Measurements from ENCODE around the gene NUP98.

Gene NUP98

GRCh38 chr11:3723014-3723708, 74.2 kb downstream of the NUP98 start:
- no peak for DNase-seq

DNA sequence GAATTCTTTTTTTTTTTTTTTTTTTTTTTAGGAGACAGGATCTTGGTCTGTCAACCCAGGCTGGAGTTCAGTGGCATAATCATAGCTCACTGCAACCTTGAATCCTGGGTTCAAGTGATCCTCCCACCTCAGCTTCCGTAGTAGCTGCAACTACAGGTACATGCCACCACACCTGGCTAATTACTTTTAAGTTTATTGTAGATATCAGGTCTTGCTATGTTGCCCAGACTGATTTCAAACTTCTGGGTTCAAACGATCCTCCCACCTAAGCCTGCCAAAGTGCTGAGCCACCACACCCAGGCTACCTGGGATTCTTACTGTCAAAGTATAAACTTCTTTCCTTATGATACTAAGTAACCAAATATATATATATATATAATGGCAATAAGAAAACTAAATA, 75.3 kb downstream of the NUP98 start:
- DNase-seq = no peak

DNA sequence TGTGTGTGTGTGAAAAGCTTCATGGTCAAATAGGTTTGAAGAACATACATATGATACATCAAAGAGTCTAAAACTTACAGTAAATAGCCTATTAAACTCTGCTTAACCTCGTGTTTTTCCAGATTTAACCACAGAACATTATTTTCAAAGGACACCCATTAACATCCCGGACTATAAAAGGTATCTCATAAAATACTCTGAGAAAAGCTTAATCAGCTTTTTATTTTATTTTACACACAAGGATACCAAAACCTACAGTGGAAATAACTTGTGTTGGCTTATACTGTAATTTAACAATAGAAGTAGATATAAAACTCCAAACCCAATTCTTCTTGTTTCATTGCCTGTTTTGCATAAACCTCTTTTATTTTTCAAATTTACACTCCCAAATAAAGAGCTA, 76.4 kb downstream of the NUP98 start:
- DNase-seq = no peak

DNA sequence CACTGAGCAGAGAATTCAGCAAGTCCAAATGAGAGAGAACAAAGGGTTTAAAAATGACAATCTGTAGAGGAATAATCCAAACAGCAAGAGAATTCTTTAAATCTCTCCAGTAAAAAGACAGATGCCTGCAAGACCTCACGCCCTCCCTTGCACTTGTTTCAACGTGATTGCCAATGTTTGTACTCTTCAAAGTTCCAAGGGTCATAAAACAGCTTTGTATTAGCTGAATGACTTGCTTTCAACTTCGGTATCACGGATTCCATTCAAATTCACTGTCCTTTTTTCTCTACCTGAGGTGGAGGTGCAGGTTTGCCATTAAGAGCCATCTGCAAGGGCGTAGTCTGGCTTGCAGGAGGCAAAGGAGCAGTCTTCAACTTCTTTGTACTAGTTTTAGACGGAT, 85.1 kb downstream of the NUP98 start:
- no peak for DNase-seq

DNA sequence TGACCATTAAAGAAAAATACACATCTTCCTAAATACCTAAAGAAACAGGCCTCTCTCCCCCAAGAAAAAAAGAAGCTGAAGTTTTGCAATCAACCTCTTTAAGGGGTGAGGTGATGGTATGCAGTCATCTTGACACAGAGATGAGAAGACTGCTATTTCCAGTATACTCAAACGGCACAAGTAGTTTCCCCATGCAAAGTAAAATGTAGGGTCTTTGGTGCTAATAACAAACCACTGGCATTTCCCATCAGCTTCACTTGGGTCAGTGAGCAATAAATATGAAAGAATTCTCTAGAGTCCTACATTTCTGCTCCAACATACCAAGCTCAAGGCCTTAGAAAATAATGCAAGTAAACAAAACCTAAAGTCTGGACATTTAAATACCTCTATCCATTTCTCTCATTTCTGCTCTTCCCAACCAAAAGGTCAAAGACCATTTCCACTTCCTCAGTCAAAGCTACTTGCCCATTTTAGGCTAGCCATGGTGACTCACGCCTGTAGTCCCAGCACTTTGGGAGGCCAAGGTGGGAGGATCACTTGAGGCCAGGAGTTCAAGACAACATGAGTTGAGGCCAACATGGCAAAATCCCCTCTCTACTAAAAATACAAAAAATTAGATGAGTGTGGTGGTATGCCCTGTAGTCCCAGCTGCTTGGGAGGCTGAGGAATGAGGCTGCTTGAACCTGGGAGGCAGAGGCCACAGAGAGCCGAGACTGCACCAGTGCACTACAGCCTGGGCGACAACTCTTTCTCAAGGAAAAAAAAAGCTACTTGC, 86.7 kb downstream of the NUP98 start:
- DNase-seq = no peak

DNA sequence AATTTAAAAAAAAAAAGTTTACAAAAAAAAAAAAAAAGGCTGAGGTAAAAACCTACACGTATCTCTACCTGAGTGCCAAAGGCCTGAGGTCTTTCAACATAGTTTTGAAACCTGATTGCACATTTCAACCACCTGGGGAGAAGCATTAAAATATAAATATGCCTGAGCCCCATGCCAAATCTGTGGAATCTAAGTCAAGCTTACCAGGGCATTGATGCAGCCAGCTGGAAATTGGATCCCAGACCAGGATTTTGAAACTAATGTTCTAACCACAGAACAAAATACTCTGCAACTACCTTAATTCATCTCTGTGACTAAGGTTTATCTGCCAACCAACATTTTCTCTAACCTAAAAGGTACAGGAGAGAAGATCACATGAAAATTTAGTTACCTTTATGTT, 87.4 kb downstream of the NUP98 start:
- no peak for DNase-seq

DNA sequence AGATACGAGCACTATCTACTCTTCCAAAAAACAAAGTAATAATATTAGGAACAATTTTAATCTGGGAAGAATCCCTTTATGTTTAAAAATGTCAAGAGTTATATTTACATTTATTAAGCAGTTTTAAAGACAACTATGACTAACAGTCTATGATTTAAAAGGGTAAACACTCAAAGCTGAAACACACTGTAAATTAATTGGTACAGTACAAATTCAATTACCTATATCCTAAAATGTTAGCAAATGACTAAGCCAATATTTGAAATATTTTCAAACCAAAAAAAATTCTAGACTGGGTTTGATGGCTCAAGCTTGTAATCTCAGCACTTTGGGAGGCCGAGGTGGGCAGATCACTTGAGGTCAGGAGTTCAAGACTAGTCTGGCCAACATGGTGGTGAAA, 90.2 kb downstream of the NUP98 start:
- no peak for DNase-seq

GRCh38 chr11:3703383-3703782, 94.0 kb downstream of the NUP98 start:
- no peak for DNase-seq

GRCh38 chr11:3700910-3701309, 96.4 kb downstream of the NUP98 start:
- DNase-seq = no peak

DNA sequence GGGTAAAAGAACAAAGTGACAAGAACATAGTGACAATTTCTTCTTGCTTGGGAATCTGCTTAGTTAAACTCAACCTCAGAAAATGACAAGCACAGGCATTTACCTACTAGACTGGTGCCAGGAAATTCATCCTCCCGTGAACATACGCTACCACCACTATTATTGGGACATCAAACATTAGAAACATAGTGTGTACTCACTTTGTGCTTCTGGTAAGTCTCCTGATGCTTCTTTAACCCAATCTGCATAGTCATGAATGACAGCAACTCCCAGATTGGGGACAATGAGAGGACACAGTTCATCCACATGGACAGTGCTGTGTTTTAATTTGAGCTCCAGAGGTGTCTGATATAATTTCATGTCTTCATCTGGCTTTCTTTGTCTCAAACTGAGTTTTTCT, 96.9 kb downstream of the NUP98 start:
- DNase-seq = no peak

DNA sequence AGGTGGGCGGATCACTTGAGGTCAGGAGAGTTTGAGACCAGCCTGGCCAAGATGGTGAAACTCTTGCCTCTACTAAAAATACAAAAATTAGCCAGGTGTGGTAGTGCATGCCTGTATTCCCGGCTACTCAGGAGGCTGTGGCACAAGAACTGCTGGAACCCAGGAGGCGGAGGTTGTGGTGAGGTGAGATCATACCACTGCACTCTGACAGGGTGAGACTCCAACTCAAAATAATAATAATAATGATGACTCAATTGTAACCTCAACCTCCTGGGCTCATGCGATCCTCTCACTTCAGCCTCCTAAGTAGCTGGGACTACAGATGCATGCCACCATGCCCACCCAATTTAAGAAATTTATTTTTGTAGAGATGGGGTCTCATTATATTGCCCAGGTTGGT, 110.6 kb downstream of the NUP98 start:
- no peak for DNase-seq

DNA sequence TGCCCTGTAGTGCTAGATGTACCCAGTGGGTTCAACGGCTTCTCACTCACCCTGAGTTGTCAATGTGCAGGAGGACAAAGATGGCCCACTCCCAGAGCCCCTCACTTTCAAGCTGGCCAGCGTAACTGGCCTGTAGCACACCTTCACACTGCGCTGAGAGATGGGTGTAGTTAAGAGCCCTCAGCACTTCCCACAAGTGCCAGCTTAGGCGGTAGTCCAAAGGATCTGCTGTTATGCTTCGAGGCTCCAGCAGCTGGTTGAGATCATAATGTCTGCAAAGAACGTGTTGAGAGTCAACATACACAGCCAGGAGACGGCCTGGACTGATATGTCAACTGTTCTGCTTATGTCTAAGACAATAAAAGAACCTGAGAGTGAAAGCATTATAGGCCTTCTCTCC, 111.4 kb downstream of the NUP98 start:
- no peak for DNase-seq

DNA sequence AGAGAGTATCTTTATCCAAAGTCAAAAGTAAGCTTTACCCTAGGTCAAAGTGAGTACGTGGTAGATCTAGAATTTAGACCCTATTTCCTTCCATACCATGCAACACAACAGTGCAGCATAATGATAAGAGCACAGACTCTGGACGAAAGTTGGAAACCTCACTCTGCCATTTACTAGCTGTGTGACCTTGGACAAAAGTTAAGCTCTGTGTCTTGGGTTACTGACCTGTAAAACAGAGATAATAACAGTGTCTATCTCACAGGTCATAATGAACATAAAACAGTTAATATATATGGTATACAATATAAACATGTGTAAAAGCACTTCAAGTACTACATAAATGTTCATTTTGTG, 112.6 kb downstream of the NUP98 start:
- DNase-seq = no peak

DNA sequence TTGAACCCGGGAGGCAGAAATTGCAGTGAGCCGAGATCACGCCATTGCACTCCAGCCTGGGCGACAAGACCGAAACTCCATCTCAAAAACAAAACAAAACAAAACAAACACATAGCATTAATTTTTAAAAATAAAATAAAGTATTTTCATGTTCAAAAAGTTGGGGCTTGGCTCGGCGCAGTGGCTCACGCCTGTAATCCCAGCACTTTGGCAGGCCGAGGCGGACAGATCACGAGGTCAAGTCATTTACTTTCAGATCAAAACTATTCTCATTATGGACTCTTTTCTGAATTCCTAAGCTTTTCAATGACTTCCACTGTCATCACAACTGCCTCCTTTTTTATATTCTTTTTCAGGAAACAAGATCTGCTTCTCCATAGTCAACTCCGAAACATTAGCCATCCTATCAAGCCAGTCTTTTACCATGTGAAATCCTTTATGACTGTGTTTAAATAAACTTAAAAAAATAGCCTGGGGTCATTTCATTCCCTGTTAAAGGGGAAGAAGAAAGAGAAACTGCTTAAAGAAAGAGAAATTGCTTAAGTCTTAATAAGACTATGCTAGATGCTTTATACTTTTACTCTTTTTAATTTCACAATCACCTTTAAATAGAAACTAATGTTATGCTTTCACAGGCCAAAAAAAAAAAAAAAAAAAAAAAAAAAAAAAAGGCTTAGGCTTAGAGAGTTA, 113.1 kb downstream of the NUP98 start:
- no peak for DNase-seq

DNA sequence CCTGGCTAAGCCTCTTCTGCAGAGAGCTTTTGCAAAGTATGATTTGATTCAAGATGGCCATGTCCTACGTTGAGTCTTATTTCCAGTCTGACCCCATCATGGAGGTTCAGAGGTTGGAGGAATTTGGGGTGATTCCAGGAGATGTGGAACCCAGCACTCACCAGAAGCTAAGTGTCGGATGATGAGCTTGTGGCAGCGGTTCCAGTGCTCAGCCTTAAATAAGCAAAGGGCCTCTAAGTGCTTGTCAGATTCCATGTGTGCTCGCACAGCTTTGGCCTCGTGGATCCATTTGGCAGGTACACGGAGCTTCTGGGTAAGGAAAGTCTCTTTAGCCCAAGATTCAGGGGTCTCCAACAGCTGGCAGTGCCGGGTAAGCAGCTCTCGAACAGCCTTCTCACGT, 114.3 kb downstream of the NUP98 start:
- DNase-seq = no peak

GRCh38 chr11:3679077-3679476, 118.3 kb downstream of the NUP98 start:
- DNase-seq = no peak

GRCh38 chr11:3675971-3676370, 121.4 kb downstream of the NUP98 start:
- no peak for DNase-seq

DNA sequence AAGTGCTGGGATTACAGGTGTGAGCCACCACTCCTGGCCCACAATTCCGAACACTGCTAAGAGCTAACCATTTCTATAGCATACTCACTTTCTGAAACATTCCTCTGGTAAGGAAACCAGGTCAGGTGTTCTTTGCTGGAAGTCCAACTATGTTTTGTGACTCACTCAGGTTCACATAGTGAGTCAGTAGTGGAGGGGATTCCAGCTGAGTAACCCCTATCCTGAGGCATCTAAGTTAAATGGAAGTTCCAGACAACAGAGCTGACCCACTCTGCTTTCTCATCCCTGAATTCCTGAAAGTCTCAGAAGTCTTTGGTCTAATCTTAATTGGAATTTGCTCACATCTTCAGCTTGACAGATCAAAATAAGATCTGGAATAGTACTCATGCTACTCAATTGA, 123.2 kb downstream of the NUP98 start:
- DNase-seq = no peak

GRCh38 chr11:3671334-3672254, 125.8 kb downstream of the NUP98 start, which contains the start of gene CHRNA10:
TSS of gene CHRNA10 (minus strand) at chr11:3671384. CDS start at chr11:3671312, 72 bp downstream.
- no peak for DNase-seq

- DNase-seq = no peak
Observed at GRCh38 chr11:3669742-3670183, 127.6 kb downstream of the NUP98 start.

- DNase-seq = no peak
Observed at GRCh38 chr11:3669128-3669527, 128.2 kb downstream of the NUP98 start.

DNA sequence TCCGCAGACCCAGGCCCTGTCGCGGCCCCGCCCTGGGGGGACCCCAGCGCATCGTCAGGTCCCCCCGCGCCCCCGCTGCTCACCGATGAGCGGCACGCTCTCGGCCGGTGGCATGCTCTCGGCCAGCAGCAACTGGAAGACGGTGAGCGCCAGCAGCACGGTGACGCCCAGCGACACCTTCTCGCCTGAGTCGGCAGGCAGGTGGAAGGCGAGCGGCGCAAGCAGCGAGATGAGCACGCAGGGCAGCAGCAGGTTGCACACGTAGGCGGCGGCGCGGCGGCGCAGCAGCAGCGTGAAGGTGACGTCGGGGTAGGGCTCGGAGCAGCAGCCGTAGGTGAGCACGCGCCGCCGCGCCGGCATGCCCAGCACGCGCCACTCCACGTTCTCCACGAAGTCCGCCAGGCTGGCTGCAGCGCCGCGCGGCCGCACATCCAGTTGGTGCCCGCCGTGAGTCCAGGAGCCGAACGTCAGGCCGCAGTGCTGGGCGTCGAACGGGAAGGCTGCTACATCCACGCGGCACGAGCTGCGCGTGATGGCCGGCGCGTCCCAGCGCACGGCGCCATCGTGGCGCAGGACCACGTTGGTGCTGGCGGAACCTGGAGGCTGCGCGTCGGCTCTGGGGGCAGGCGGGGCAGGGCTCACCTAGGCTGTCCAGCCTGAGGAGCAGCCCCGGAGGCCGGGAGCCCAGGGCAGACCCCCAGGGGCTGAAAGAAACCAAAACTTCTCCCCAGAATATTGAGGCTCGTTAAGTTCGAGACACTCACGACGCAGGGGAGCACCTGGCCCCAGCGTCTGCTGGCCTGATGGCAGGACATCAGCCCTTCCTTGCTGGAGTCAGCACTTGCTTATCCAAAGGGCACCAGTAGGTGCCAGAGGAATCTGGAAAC, 130.0 kb downstream of the NUP98 start:
- no peak for DNase-seq
